DND-41 (cell line): ENCODE results near the gene AGAP1.

Experiments
- ATAC-seq: fragments of 200-7000 bp; cut with Tn5 transposase; 3 replicates; pipeline ENCODE4 v1.9.1; 2021; ENCODE audit warnings: low read depth; ENCODE audit not compliant: insufficient read depth
- DNase-seq: peaks from one replicate; pipeline ENCODE4 v3.0.0-alpha.2; 2020
- H2AFZ ChIP-seq: 2 replicates; pipeline ENCODE4 v1.6.0; 2012; ENCODE audit warnings: low read depth, low read length
- H3K27ac ChIP-seq: 2 replicates; pipeline ENCODE4 v1.5.1; 2012; ENCODE audit warnings: low read length, inconsistent platforms
- H3K27me3 ChIP-seq: fragments of 200-600 bp; sonication (generic); 2 replicates; pipeline ENCODE4 v1.6.0; 2012; ENCODE audit warnings: low read length, mild to moderate bottlenecking, inconsistent platforms; ENCODE audit not compliant: insufficient read depth, poor library complexity
- H3K36me3 ChIP-seq: 2 replicates; pipeline ENCODE4 v1.5.1; 2012; ENCODE audit warnings: low read length, inconsistent platforms; ENCODE audit not compliant: insufficient read depth
- H3K4me1 ChIP-seq: 2 replicates; pipeline ENCODE4 v1.5.1; 2012; ENCODE audit warnings: mild to moderate bottlenecking, low read length; ENCODE audit not compliant: insufficient read depth
- H3K4me2 ChIP-seq: 2 replicates; pipeline ENCODE4 v1.6.0; 2012; ENCODE audit warnings: mild to moderate bottlenecking, moderate library complexity, low read length, inconsistent platforms; ENCODE audit not compliant: insufficient read depth
- H3K4me3 ChIP-seq, 2 experiments: fragments of 200-600 bp in 1 of 2; shearing (Covaris generic) in 1 of 2; 2 replicates each; pipeline ENCODE4 v1.5.1; 2012 to 2016; ENCODE audit warnings: inconsistent platforms in 2 of 2, low read length in 2 of 2, mild to moderate bottlenecking in 2 of 2, low read depth in 1 of 2, moderate library complexity in 1 of 2
- H3K79me2 ChIP-seq: 2 replicates; pipeline ENCODE4 v1.6.0; 2012; ENCODE audit warnings: low read length, inconsistent platforms; ENCODE audit not compliant: insufficient read depth
- H3K9ac ChIP-seq: 2 replicates; pipeline ENCODE4 v1.6.0; 2012; ENCODE audit warnings: low read depth, mild to moderate bottlenecking, inconsistent platforms, low read length, moderate library complexity
- H3K9me3 ChIP-seq: 2 replicates; pipeline ENCODE4 v1.5.1; 2012; ENCODE audit warnings: low read length, moderate library complexity, mild to moderate bottlenecking, inconsistent platforms; ENCODE audit not compliant: insufficient read depth, severe bottlenecking
- H4K20me1 ChIP-seq: 2 replicates; pipeline ENCODE4 v1.6.0; 2012; ENCODE audit warnings: low read length; ENCODE audit not compliant: insufficient read depth
- EZH2 ChIP-seq: IDR thresholded peaks from 3 replicates; pipeline ENCODE4 v1.6.1; 2012; ENCODE audit warnings: borderline replicate concordance, low read depth, mild to moderate bottlenecking, moderate library complexity, low read length, inconsistent platforms; ENCODE audit not compliant: severe bottlenecking
- TF ChIP-seq, protein P1 (sequence below): IDR thresholded peaks from 2 replicates; pipeline ENCODE4 v1.5.1; 2012; ENCODE audit warnings: borderline replicate concordance, low read length, moderate library complexity, mild to moderate bottlenecking; ENCODE audit not compliant: poor library complexity, severe bottlenecking; ENCODE audit errors: extremely low read depth

AGAP1 gene

DNA sequence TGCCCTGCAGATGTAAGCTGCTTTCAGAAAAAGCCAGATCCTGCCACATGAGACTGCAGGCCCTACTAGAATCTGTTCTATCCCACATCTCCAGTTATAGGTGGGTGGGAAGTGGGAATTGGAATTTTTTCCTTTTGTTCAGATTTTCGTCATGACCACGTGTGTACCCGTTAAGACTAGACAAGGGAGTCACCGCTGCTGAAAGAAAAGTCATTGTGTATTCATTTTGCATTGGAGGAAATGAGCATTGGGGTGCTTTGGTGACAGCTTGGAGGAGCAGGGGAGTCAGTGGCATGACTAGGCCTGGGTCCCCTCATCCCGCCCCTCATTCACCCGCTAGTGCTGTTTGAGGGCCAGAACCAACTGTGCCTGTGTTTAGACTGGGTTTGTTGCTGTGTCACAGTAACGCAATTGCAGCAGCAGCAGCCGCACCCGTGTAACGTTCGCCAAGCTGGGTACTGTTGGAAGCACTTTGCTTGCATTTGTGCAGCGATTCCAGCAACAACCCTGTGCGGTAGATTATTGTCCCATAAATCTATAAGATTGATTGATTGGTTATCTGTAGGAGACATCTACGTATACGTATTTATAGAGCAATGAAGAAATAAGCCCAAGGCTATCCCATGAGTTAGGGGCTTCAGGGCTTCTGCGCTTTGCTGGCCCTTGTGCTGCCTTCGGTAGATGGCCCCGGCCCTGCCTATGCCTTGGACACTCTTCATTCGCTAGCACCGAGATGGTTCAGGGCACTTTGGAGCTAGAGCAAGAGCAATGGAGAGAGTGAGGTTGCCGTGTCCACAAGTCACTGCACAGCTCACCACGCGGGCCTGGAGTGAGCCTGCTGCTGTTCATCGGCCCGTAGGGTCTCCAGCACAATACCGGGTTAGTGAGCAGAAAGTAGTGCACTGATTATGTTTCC lies 194.9 kb downstream of the AGAP1 start:
- H3K9ac ChIP-seq, result no peak overlapping the region
- H3K36me3 ChIP-seq, result no peaks in the 10 kb centered on the region
- no peaks in the 10 kb centered on the region for H3K9me3 ChIP-seq
- H3K4me2 ChIP-seq, result no peak overlapping the region
- H3K79me2 ChIP-seq, result peaks cover 24% of the 10 kb centered on the region
- no peaks in the 10 kb centered on the region for H3K4me1 ChIP-seq
- H3K27ac ChIP-seq, result no peak overlapping the region
- ATAC-seq (no peak), DNase-seq (no peak)
- H3K4me3 ChIP-seq, result no peak overlapping the region
- H4K20me1 ChIP-seq, result peaks cover 42% of the 10 kb centered on the region
- no peaks in the 10 kb centered on the region for H3K27me3 ChIP-seq
- TF ChIP-seq EZH2, result no peak
- TF ChIP-seq, protein P1, sequence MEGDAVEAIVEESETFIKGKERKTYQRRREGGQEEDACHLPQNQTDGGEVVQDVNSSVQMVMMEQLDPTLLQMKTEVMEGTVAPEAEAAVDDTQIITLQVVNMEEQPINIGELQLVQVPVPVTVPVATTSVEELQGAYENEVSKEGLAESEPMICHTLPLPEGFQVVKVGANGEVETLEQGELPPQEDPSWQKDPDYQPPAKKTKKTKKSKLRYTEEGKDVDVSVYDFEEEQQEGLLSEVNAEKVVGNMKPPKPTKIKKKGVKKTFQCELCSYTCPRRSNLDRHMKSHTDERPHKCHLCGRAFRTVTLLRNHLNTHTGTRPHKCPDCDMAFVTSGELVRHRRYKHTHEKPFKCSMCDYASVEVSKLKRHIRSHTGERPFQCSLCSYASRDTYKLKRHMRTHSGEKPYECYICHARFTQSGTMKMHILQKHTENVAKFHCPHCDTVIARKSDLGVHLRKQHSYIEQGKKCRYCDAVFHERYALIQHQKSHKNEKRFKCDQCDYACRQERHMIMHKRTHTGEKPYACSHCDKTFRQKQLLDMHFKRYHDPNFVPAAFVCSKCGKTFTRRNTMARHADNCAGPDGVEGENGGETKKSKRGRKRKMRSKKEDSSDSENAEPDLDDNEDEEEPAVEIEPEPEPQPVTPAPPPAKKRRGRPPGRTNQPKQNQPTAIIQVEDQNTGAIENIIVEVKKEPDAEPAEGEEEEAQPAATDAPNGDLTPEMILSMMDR, result no peak
- no peak overlapping the region for H2AFZ ChIP-seq

DNA sequence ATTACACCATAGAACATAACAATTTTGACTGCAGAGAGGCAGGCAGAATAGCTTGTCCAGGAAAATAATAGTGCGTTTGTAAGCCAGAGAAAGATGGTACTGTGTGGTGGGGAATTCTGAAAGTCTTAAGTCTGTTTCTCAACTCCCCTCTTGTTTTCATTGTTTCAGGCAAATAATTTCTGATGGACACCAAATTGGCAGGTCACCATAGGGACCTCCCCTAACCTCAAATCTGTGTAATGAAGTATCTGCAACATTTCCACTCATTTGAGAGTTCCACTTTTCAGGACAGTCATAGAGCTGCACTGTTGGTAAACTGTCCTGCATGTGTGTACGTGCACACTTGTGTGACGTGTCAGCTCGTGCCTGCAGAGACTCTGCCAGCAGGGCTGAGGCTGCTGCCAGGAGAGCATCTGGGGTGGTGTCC lies 195.6 kb downstream of the AGAP1 start:
- Histone ChIP-seq H3K79me2 (peaks cover 24% of the 10 kb centered on the region), H3K27me3 (no peaks in the 10 kb centered on the region), H4K20me1 (peaks cover 42% of the 10 kb centered on the region), H3K4me1 (no peaks in the 10 kb centered on the region), H3K27ac (no peak overlapping the region), H3K36me3 (no peaks in the 10 kb centered on the region), H3K4me2 (no peak overlapping the region), H3K9ac (no peak overlapping the region), H3K9me3 (no peaks in the 10 kb centered on the region), H3K4me3 (no peak overlapping the region), H2AFZ (no peak overlapping the region)
- no peak for TF ChIP-seq EZH2
- TF ChIP-seq, protein P1, result no peak
- DNase-seq (no peak), ATAC-seq (no peak)

DNA sequence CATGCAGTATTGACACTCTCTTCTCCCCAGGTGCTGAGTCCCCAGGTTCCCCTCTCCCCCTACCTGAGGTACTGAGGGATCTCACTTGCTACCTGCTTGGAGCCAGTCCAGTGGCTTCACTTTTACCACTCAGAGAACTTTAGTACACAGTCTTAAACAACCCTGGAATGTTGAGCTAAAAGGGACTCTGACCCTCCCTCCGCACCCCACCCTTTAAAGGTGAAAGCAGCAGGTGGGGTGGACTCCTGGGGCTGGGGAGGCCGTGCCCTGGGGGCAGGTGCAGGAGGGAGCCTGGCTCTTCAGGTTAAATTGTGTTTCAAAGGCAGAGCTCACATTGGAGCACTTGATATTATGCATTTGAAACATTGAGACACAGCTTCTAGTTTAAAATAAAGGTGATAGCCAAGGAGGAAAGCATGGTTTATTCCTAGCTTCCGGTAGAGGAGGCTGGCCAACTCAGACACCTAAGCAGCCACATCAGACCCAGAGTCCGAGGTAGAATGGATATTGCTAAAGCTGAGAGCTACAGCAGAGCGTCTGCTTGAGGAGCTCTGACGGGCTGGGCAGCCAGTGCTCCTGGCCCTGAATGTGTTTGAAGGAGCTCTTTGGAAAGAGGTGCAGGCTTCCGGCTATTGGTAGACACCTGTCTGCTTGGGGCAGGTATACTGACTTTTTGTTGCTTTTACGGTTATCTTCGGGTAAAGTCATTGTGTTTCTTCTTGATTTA lies 196.4 kb downstream of the AGAP1 start:
- H3K4me3 ChIP-seq, result no peak overlapping the region
- TF ChIP-seq EZH2, result no peak
- TF ChIP-seq, protein P1, result no peak
- H3K36me3 ChIP-seq, result no peaks in the 10 kb centered on the region
- H4K20me1 ChIP-seq, result peaks cover 36% of the 10 kb centered on the region
- DNase-seq (no peak), ATAC-seq (no peak)
- no peak overlapping the region for H3K4me2 ChIP-seq
- no peak overlapping the region for H3K27ac ChIP-seq
- H2AFZ ChIP-seq, result no peak overlapping the region
- no peaks in the 10 kb centered on the region for H3K4me1 ChIP-seq
- no peaks in the 10 kb centered on the region for H3K9me3 ChIP-seq
- H3K9ac ChIP-seq, result no peak overlapping the region
- no peaks in the 10 kb centered on the region for H3K27me3 ChIP-seq
- H3K79me2 ChIP-seq, result peaks cover 24% of the 10 kb centered on the region
